ENCODE results near the gene PTGS1. TPM values are rescaled to one million over a fixed set of nuclear protein-coding genes. Genes with fewer than 3 reads are reported as not detected.

PTGS1 gene
- polyA plus RNA-seq, 4 donors, result 1.8 to 7.5 (median 3.9) TPM

DNA sequence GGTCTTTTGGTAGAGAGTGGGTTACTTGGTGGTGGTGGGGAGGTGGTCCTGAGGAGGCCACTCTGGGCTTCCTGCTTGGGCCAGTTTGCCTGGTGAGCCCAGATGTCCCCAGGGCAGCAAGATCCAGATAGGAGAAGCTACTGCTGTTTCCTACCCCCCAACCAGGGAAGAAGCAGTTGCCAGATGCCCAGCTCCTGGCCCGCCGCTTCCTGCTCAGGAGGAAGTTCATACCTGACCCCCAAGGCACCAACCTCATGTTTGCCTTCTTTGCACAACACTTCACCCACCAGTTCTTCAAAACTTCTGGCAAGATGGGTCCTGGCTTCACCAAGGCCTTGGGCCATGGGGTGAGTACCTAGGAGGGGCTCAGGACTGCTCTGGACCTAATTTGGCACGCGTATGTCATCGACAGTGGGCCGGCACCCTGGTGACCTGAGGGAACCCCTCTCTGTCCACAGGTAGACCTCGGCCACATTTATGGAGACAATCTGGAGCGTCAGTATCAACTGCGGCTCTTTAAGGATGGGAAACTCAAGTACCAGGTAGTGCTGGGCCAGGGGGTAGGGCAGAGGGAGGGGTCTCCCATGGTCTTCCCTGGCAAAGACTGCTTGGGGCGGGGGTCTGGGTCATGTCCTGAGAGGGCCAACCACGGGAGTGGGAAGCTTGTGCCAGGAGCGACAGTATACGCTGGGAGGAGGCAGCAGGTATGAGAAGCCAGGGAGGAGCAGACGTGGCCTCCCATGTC lies 10.6 kb downstream of the PTGS1 start:
- FAIRE-seq (no peak), DNase-seq (no peak)
- no peak overlapping the region for H3K27ac ChIP-seq (ENCODE audit: low read depth in 1 of 3, low read length in 2 of 3)
- H3K27me3 ChIP-seq (ENCODE audit: control insufficient read depth in 3 of 3, insufficient read depth in 3 of 3, low read length in 3 of 3), result peaks cover 0 to 5% (median 0%) of the 10 kb centered on the region in 3 donors
- H3K4me3 ChIP-seq (ENCODE audit: low read depth in 1 of 3, low read length in 3 of 3), result no peak overlapping the region
- H3K36me3 ChIP-seq (ENCODE audit: control insufficient read depth in 3 of 3, insufficient read depth in 2 of 3, low read depth in 1 of 3, low read length in 3 of 3), result no peaks in the 10 kb centered on the region
- H3K4me1 ChIP-seq (ENCODE audit: control insufficient read depth in 3 of 3, insufficient read depth in 2 of 3, low read depth in 1 of 3, low read length in 2 of 3), result peaks cover 0 to 3% (median 0%) of the 10 kb centered on the region in 3 donors
- WGBS, 3 donors, result 89 to 92% (median 91%) methylated on average over 14 of the region's 14 CpGs
- H3K9me3 ChIP-seq (ENCODE audit: control insufficient read depth in 2 of 2, insufficient read depth in 1 of 2, low read depth in 1 of 2, low read length in 1 of 2), result peaks cover 0 to 6% of the 10 kb centered on the region in 2 donors

GRCh38 chr9:122382901-122383850 lies 12.4 kb downstream of the PTGS1 start:
- no peaks in the 10 kb centered on the region for H3K4me1 ChIP-seq (ENCODE audit: control insufficient read depth in 3 of 3, insufficient read depth in 2 of 3, low read depth in 1 of 3, low read length in 2 of 3)
- peaks cover 0 to 6% of the 10 kb centered on the region in 2 donors for H3K9me3 ChIP-seq (ENCODE audit: control insufficient read depth in 2 of 2, insufficient read depth in 1 of 2, low read depth in 1 of 2, low read length in 1 of 2)
- peaks cover 0 to 2% (median 0%) of the 10 kb centered on the region in 3 donors for H3K27me3 ChIP-seq (ENCODE audit: control insufficient read depth in 3 of 3, insufficient read depth in 3 of 3, low read length in 3 of 3)
- no peak for FAIRE-seq
- no peaks in the 10 kb centered on the region for H3K36me3 ChIP-seq (ENCODE audit: control insufficient read depth in 3 of 3, insufficient read depth in 2 of 3, low read depth in 1 of 3, low read length in 3 of 3)
- H3K27ac ChIP-seq (ENCODE audit: low read depth in 1 of 3, low read length in 2 of 3), result no peak overlapping the region
- no peak for DNase-seq
- 62 to 78% (median 68%) methylated on average over 16 of the region's 16 CpGs for WGBS, 3 donors
- H3K4me3 ChIP-seq (ENCODE audit: low read depth in 1 of 3, low read length in 3 of 3), result no peak overlapping the region

DNA sequence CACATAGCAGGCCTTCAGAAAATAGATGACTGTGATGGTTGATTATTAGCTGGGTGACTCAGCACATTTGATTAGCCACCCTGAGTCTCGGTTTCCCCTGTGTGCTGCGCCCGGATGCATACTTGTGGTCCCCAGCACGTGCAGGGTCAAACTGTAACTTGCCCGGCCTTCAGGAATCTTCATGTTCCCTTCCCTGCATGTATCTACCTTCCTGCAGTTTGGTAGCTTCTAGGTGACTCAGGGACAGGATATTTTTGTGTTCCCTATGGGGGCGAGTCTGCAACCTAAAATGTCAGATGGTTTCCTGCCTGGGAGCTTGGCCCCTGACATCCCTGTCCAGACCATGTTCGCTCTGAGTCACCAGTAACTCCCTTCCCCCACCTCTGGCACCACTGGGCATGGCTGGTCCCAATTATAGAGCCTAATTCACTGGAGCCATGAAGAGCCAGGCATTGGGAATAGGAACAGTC lies 13.2 kb downstream of the PTGS1 start:
- H3K36me3 ChIP-seq (ENCODE audit: control insufficient read depth in 3 of 3, insufficient read depth in 2 of 3, low read depth in 1 of 3, low read length in 3 of 3), result no peaks in the 10 kb centered on the region
- H3K9me3 ChIP-seq (ENCODE audit: control insufficient read depth in 2 of 2, insufficient read depth in 1 of 2, low read depth in 1 of 2, low read length in 1 of 2), result peaks cover 0 to 6% of the 10 kb centered on the region in 2 donors
- H3K27me3 ChIP-seq (ENCODE audit: control insufficient read depth in 3 of 3, insufficient read depth in 3 of 3, low read length in 3 of 3), result peaks cover 0 to 2% (median 0%) of the 10 kb centered on the region in 3 donors
- no peak overlapping the region for H3K4me3 ChIP-seq (ENCODE audit: low read depth in 1 of 3, low read length in 3 of 3)
- FAIRE-seq (no peak), DNase-seq (no peak)
- no peak overlapping the region for H3K27ac ChIP-seq (ENCODE audit: low read depth in 1 of 3, low read length in 2 of 3)
- 80 to 88% (median 81%) methylated on average over 7 of the region's 7 CpGs for WGBS, 3 donors
- H3K4me1 ChIP-seq (ENCODE audit: control insufficient read depth in 3 of 3, insufficient read depth in 2 of 3, low read depth in 1 of 3, low read length in 2 of 3), result no peaks in the 10 kb centered on the region

GRCh38 chr9:122386311-122386872 lies 15.6 kb downstream of the PTGS1 start:
- 87 to 92% (median 89%) methylated on average over 8 of the region's 8 CpGs for WGBS, 3 donors
- Histone ChIP-seq H3K9me3 (ENCODE audit: control insufficient read depth in 2 of 2, insufficient read depth in 1 of 2, low read depth in 1 of 2, low read length in 1 of 2) (no peaks in the 10 kb centered on the region), H3K4me3 (ENCODE audit: low read depth in 1 of 3, low read length in 3 of 3) (no peak overlapping the region), H3K27me3 (ENCODE audit: control insufficient read depth in 3 of 3, insufficient read depth in 3 of 3, low read length in 3 of 3) (peaks cover 0 to 2% (median 0%) of the 10 kb centered on the region in 3 donors), H3K36me3 (ENCODE audit: control insufficient read depth in 3 of 3, insufficient read depth in 2 of 3, low read depth in 1 of 3, low read length in 3 of 3) (no peaks in the 10 kb centered on the region), H3K4me1 (ENCODE audit: control insufficient read depth in 3 of 3, insufficient read depth in 2 of 3, low read depth in 1 of 3, low read length in 2 of 3) (no peaks in the 10 kb centered on the region), H3K27ac (ENCODE audit: low read depth in 1 of 3, low read length in 2 of 3) (no peak overlapping the region)
- DNase-seq (no peak), FAIRE-seq (no peak)

DNA sequence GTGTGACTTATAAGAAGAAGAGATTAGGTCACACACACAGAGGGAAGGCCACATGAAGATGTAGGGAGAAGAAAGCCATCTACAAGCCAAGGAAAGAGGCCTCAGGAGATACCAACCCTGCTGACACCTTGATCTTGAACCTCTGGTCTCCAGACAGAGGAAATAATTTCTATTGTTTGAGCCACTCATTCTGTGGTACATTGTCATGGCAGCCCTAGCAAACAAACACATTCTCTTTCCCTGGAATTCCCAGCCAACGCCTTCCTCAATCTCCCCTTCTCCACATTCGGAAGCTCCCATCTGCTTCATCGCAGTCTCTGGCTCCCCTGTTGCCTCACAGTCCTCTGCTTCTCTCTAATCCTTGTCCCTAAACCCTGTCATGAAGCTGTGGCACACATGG lies 16.7 kb downstream of the PTGS1 start:
- DNase-seq (no peak), FAIRE-seq (no peak)
- WGBS, 3 donors, result 84 to 96% (median 93%) methylated on average over 3 of the region's 3 CpGs
- Histone ChIP-seq H3K27ac (ENCODE audit: low read depth in 1 of 3, low read length in 2 of 3) (no peak overlapping the region), H3K36me3 (ENCODE audit: control insufficient read depth in 3 of 3, insufficient read depth in 2 of 3, low read depth in 1 of 3, low read length in 3 of 3) (no peaks in the 10 kb centered on the region), H3K27me3 (ENCODE audit: control insufficient read depth in 3 of 3, insufficient read depth in 3 of 3, low read length in 3 of 3) (no peaks in the 10 kb centered on the region), H3K9me3 (ENCODE audit: control insufficient read depth in 2 of 2, insufficient read depth in 1 of 2, low read depth in 1 of 2, low read length in 1 of 2) (no peaks in the 10 kb centered on the region), H3K4me3 (ENCODE audit: low read depth in 1 of 3, low read length in 3 of 3) (no peak overlapping the region), H3K4me1 (ENCODE audit: control insufficient read depth in 3 of 3, insufficient read depth in 2 of 3, low read depth in 1 of 3, low read length in 2 of 3) (no peaks in the 10 kb centered on the region)

DNA sequence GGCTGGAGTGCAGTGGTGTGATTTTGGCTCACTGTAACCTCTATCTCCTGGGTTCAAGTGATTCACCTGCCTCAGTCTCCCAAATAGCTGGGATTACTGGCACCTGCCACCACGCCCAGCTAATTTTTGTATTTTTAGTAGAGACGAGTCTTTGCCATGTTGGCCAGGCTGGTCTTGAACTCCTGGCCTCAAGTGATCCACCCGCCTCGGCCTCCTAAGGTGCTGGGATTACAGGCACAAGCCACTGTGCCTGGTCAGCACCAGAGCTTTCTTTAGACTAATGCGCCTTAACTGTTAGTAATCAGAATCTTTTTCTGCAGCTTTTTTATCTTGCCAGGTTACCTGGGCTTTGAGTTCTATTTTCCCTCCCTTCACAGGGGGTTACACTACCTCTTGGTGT lies 18.4 kb downstream of the PTGS1 start:
- no peak for DNase-seq
- H3K27me3 ChIP-seq (ENCODE audit: control insufficient read depth in 3 of 3, insufficient read depth in 3 of 3, low read length in 3 of 3), result no peaks in the 10 kb centered on the region
- FAIRE-seq, result no peak
- no peak overlapping the region for H3K4me3 ChIP-seq (ENCODE audit: low read depth in 1 of 3, low read length in 3 of 3)
- H3K9me3 ChIP-seq (ENCODE audit: control insufficient read depth in 2 of 2, insufficient read depth in 1 of 2, low read depth in 1 of 2, low read length in 1 of 2), result no peaks in the 10 kb centered on the region
- no peak overlapping the region for H3K27ac ChIP-seq (ENCODE audit: low read depth in 1 of 3, low read length in 2 of 3)
- no peaks in the 10 kb centered on the region for H3K4me1 ChIP-seq (ENCODE audit: control insufficient read depth in 3 of 3, insufficient read depth in 2 of 3, low read depth in 1 of 3, low read length in 2 of 3)
- no peaks in the 10 kb centered on the region for H3K36me3 ChIP-seq (ENCODE audit: control insufficient read depth in 3 of 3, insufficient read depth in 2 of 3, low read depth in 1 of 3, low read length in 3 of 3)
- WGBS, 3 donors, result 82 to 95% (median 86%) methylated on average over 5 of the region's 5 CpGs

- no peak for DNase-seq
- FAIRE-seq, result no peak
- H3K9me3 ChIP-seq (ENCODE audit: control insufficient read depth in 2 of 2, insufficient read depth in 1 of 2, low read depth in 1 of 2, low read length in 1 of 2), result no peaks in the 10 kb centered on the region
These were observed 19.1 kb downstream of the PTGS1 start for GRCh38 chr9:122389799-122390481.

DNA sequence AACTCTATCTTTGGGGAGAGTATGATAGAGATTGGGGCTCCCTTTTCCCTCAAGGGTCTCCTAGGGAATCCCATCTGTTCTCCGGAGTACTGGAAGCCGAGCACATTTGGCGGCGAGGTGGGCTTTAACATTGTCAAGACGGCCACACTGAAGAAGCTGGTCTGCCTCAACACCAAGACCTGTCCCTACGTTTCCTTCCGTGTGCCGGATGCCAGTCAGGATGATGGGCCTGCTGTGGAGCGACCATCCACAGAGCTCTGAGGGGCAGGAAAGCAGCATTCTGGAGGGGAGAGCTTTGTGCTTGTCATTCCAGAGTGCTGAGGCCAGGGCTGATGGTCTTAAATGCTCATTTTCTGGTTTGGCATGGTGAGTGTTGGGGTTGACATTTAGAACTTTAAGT lies 21.5 kb downstream of the PTGS1 start:
- no peak for FAIRE-seq
- Histone ChIP-seq H3K4me3 (ENCODE audit: low read depth in 1 of 3, low read length in 3 of 3) (no peak overlapping the region), H3K27ac (ENCODE audit: low read depth in 1 of 3, low read length in 2 of 3) (no peak overlapping the region), H3K9me3 (ENCODE audit: control insufficient read depth in 2 of 2, insufficient read depth in 1 of 2, low read depth in 1 of 2, low read length in 1 of 2) (no peaks in the 10 kb centered on the region), H3K36me3 (ENCODE audit: control insufficient read depth in 3 of 3, insufficient read depth in 2 of 3, low read depth in 1 of 3, low read length in 3 of 3) (no peaks in the 10 kb centered on the region), H3K27me3 (ENCODE audit: control insufficient read depth in 3 of 3, insufficient read depth in 3 of 3, low read length in 3 of 3) (no peaks in the 10 kb centered on the region), H3K4me1 (ENCODE audit: control insufficient read depth in 3 of 3, insufficient read depth in 2 of 3, low read depth in 1 of 3, low read length in 2 of 3) (no peaks in the 10 kb centered on the region)
- 86 to 93% (median 88%) methylated on average over 9 of the region's 9 CpGs for WGBS, 3 donors
- no peak for DNase-seq

More at GRCh38 chr9:122389799-122390481, 19.1 kb downstream of the PTGS1 start:
- Histone ChIP-seq H3K4me3 (ENCODE audit: low read depth in 1 of 3, low read length in 3 of 3) (no peak overlapping the region), H3K36me3 (ENCODE audit: control insufficient read depth in 3 of 3, insufficient read depth in 2 of 3, low read depth in 1 of 3, low read length in 3 of 3) (no peaks in the 10 kb centered on the region), H3K27me3 (ENCODE audit: control insufficient read depth in 3 of 3, insufficient read depth in 3 of 3, low read length in 3 of 3) (no peaks in the 10 kb centered on the region), H3K27ac (ENCODE audit: low read depth in 1 of 3, low read length in 2 of 3) (no peak overlapping the region), H3K4me1 (ENCODE audit: control insufficient read depth in 3 of 3, insufficient read depth in 2 of 3, low read depth in 1 of 3, low read length in 2 of 3) (no peaks in the 10 kb centered on the region)
- WGBS, 3 donors, result 39 to 51% (median 40%) methylated on average over 11 of the region's 11 CpGs
